Caki2 (cell line): ENCODE data around the gene GARIN3. TPM values are rescaled to one million over a fixed set of nuclear protein-coding genes. Genes with fewer than 3 reads are reported as not detected.
A peak's percentile ranks its signal among the peaks of the same experiment; 100 is the strongest.

Source experiments
- DNase-seq: peaks from one replicate; pipeline ENCODE4 v3.0.0-alpha.2; 2015; ENCODE audit warnings: low read depth
- in situ Hi-C: cut with HindIII; loops from 2 replicates; pipeline ENCODE4 v1.10.0; 2016; ENCODE audit warnings: low sequenced_read_pairs, low pct_unique_long_range_greater_than_20kb, mixed read lengths
- total RNA-seq: library from RNA; depleted of rRNA; stranded (reverse); fragments of >200 nt; shearing (Covaris generic); gene quantifications from 2 replicates; pipeline ENCODE4 v1.2.3, GENCODE V29; 2014; ENCODE audit warnings: low replicate concordance

The GARIN3 gene
- total RNA-seq, 1 experiment from 2014 or later: not detected

DNA sequence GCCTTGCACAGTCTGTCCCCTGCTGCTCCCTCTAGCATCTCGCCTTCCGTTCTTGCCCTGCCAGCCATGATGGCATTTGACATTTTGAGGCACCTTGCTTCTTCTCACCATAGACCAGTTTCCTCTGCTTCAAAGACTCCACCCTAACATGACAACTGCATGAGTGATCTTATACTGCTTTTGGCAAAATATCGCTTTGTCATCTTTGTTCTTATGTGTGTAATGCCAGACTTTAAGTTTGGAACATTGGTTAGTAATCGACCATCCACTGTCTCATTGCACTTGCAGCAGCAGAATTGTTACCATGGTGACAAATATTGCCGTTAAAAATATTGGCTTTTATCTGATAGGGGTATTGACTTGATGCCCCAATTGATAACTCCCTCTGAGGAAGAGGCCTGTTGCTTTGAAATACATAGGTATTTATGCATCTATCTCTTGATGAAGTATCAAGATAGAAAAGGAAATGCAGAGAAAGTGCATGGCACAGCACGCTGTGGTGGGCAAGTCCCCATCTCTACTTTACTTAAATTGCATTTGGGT lies 6.8 kb downstream of the GARIN3 start:
- DNase-seq: no peak
- in situ Hi-C loops: no loop called here

DNA sequence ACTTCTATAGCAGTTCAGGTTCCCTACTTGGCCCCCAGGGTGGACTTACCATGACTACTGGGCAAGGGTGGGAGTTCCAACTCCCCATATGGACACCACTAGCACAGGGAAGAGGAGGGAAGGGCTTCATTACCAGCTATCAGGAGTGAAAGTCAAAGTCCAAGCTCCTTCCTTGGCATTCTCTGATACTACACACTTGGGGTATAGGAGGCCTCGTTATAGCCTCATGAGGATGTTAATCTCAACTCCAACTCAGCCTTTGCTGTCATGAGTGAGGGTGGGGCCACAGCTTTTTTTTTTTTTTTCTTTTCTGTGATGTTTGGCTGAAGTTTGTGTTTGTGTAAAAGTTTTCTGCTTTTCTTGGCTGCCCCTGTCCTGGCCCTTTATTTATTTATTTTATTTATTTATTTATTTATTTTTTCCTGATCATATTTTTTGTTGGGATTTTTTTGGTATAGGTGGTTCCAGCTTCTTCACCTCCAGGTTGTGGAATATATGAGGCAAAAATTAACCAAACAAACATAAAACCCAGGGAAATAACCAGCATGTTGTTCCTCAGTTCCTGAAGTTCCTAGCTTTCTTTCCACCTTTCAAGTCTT lies 8.7 kb downstream of the GARIN3 start:
- DNase-seq: no peak
- in situ Hi-C loops: no loop called here

DNA sequence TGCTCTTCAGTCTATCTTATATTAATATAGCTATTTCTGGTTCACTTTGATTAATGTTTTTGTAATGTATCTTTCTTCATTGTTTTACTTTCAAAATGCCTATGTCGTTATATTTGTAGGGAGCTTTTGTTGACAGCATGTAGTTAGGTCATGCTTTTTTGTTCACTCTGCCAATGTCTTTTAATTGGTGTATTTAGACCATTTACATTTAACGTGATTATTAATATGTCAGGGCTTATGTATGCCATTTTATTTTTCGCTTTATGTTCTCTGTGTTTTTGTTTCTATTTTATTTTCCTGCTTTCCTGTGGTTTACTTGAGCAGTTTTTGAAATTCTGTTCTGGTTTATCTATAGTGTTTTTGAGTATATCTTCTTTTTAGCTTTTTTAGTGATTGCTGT lies 10.8 kb downstream of the GARIN3 start:
- in situ Hi-C loops: no loop called here
- no peak for DNase-seq

DNA sequence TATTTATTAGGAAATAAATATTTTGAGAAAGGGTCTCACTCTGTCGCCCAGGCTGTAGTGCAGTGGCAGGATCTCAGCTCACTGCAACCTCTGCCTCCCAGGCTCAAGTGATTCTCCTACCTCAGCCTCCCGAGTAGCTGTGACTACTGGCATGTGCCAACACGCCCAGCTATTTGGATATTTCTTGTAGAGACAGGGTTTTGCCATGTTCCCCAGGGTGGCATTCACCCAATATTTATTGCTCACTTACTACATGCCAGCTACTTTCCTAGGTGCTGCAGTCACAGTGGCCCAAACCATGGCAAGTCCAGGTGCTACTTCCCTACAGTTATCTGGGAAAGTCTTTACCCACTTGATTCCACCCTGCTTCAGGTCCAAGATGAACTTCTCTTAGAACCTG lies 15.1 kb downstream of the GARIN3 start:
- in situ Hi-C loops: no loop called here

DNA sequence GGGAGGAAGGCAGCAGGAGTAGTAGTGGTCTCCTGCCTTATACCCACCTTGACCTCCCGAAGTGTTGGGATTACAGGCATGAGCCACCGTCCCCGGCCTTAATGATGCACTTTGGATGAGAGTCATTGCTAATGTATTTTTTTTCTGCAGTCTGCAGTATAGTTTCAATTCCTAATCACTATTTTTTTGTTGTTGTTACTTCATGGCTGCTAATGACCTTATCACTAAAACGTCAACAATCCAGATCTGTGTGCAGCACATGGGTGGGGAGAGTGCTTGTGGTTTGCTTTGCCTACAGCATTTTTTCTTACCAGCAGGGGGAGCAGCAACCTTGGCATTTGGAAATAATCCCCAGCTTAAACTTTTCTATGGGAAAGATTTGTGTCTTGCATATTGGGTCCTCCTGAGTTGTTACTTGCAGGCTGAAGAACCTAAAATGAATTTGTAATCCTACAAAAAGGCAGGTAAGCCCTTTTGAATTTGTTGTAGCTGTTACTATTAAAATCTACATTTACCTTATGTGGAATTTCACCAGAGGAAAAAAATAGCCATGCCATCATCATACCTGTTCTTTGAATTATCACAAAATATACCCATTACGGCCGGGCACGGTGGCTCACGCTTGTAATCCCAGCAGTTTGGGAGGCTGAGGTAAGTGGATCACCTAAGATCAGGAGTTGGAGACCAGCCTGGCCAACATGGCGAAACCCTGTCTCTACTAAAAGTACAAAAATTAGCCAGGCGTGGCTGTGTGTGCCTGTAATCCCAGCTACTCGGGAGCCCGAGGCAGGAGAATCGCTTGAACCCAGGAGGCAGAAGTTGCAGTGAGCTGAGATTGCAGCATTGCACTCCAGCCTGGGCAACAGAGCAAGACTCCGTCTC lies 17.1 kb downstream of the GARIN3 start:
- in situ Hi-C loops: no loop called here
- peak; percentile 55 for DNase-seq

More for the DNA sequence above, 15.1 kb downstream of the GARIN3 start:
- no peak for DNase-seq

DNA sequence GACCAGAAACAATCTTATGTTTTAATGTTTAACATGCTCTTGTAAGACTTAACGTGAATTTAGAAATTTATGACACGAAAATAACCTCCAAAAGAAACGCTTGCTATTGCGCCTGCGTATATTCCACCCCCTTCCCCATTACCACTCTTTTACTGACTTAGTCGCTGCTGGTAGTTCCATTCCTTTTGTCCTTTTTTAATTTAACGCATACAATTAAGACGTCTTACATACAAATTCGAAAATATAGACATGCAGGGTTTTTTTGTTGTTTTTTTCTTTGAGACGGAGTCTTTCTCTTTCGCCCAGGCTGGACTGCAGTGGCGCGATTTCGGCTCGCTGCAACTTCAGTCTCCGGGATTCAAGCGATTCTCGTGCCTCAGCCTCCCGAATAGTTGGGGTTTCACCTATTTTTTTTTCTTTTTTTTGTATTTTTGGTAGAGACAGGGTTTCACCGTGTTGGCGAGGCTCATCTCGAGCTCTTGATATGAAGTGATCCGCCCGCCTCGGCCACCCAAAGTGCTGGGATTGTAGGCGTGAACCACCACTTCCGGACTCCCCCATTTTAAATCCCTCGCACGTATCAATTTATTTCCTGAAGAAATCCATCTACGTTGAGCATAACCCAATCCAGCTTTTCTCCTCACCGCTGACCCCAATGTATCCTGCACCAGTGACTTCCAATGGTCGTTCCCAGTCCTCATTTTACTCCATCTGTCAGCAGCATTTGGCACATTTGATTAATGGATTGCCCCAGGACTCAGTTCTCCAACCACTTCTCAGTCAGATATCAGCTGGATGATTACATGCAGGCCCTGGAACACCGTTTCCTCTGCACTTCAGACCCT lies 22.7 kb downstream of the GARIN3 start:
- in situ Hi-C loops: no loop called here
- DNase-seq: no peak

DNA sequence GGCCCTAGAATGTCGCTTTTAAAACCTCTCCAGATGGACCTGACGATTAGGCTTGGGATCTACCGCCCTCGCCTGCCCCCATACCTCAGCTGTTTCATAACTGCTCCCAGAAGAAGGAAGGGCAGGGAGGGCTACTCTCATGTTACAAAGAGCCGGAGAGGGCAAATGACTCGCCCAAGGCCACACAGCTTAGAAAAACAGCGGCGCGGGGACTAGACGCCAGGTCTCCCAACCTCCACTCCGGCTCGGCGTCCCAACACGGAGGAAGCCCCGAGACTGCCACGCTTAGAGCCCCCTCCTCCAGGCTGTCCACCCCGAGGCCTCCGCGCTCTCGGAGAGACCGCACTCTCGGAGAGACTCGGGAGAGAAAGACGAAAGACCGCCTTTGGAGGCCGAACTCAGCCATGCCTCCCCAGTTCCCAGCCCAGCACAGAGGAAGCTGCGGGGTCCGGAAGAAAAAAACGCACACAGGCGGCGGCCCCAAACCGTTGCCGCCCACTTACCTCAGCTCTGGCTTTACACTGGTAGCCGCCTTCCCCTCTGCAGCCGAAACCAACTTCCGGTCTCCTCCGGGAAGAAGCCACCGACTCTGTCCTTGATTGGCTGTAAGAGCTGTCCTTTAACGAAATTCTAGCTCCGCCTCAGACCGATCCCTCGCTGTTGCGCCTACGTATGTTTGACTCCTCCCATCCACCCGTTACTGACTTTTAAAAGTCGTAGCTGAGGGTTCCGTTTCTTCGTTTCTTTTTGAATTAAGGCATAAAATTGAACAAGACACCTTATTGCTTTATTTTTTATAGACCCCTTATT lies 23.5 kb downstream of the GARIN3 start, which contains the start of gene MED7:
Gene MED7, minus strand, starts transcription at position 549 of the 810 bp plus-strand sequence. CDS start 3,434 bp downstream, outside the sequence.
- in situ Hi-C loops: no loop called here

DNA sequence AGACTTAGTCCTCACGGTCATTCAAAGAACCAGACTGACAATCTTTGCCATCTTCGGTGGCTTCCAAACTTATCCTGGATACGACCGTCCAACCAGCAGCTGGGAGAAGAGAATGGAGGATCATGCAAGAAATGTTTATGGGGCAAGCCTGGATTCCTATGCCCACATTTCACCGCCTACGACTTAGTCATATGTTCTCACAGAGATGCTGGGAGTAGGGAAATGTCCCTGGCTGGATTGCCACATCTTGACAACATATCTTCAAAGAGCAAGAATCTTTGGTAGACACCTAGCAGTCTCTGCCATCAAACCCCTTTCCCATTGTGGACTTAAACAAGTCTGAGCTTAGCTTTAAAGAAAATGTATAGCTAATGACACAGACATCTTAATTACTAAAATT lies 28.4 kb downstream of the GARIN3 start:
- in situ Hi-C loops: no loop called here
- no peak for DNase-seq

More for the DNA sequence above, 23.5 kb downstream of the GARIN3 start, which contains the start of gene MED7:
- DNase-seq: peak; percentile 98

DNA sequence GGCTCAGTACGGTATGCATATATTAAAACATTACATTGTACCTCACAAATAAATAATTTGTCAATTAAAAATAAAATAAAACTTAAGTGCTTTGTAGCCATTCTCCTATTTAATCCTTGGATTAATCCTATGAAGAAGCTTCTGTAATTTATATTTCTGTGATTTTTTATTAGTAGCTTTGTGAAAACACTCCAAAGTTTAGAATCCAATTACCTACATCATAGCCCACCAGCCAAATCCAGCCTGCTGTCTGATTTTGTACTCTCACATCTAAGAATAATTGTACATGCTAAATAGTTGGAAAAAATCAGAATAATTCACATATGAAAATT lies 33.8 kb downstream of the GARIN3 start:
- in situ Hi-C loops: no loop called here
- no peak for DNase-seq

DNA sequence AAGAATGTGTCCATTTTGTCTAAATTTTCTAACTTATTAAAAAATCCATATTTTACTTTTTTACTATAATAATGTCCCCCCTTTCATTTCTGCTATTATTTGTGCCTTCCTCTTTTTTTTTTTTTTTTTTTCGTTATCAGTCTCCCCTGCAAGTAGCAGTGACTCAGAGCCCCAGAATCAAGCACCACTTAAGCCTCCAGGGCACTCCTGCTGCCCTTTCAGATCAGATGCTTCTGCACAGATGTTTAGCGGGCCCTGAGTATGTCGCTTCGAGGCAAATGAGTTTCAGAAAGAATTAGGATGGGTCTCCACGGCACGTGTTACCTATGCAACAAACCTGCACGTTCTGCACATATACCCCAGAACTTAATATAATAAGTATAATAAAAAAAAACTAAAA lies 35.1 kb downstream of the GARIN3 start:
- in situ Hi-C loops: no loop called here

DNA sequence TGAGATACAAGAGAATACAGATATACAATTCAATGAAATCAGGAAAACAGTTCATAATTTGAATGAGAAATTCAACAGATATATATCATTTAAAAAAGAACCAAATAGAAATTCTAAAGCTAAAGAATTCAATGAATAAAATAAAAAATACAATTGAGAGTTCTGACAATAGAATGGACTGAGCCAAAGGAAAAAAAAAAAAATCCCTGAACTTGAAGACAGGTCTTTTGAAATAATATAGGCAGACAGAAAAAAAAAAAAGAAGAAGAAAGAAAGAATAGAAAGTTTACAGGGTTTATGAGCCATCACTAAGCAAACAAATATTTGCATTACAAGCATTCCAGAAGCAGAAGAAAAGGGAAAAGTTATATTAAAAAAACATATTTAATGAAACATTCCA lies 44.4 kb downstream of the GARIN3 start:
- in situ Hi-C loops: no loop called here
- DNase-seq: no peak

More for the DNA sequence above, 35.1 kb downstream of the GARIN3 start:
- peak; percentile 15 for DNase-seq

DNA sequence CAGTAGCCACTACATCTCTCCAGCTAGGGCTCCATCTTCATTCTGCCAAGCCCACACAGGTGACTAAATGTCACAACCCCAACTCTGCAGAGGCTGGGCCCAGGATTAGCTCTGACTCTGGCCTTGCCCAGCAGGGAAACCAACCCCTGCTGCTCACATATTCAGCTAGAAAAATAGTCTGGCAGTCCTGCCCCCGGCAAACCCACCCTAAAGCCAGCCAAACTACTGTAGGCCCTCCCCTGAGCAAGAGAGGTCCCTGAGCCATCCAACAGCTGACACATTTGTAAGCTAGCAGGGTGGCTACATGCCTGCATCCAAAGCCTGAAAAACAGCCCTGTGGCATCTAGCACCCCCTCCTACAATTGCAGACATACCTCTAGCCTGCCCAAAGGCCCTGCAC lies 46.0 kb downstream of the GARIN3 start:
- in situ Hi-C loops: no loop called here
- no peak for DNase-seq

DNA sequence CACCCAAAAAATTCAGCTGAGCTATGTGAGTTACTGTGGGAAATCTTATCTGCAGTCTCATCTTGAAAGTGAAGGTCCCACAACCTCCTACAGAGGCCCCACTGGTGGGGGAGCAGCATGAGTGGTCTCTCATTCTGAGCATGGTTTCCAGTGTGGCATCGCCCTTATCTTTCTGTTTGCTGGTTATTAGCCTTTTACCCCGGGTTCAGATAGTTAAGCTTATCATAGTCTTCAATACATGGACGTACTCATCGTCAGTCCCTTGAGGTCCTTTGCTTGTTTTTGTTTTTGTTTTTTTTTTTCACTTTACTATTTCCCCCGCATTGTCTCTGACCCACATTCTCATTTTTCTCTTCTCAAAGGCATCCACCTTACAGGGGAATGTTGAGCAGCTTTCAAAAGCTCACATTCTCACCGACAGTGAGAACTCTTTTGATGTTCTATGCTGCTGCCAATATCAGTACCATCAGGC lies 49.5 kb downstream of the GARIN3 start:
- no peak for DNase-seq
- in situ Hi-C loops: no loop called here

DNA sequence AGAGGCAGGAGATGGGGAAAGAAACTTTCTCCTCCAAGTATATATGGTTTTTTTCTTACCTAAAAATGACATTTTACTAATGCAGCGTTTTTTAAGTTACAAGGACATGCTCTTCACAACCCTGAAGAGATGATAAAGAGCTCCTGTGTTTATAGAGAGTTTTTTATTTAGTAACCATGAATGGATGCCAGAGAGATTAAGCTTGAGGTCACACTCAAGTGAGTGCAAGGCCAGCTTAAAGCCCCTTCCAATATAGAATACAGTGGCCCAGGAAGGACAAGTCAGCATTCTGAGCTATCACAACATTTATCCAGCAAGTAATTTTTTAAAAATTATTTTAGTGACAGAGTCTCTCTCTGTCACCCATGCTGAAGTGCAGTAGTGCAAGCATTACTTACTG lies 50.6 kb downstream of the GARIN3 start:
- no peak for DNase-seq
- in situ Hi-C loops: no loop called here

DNA sequence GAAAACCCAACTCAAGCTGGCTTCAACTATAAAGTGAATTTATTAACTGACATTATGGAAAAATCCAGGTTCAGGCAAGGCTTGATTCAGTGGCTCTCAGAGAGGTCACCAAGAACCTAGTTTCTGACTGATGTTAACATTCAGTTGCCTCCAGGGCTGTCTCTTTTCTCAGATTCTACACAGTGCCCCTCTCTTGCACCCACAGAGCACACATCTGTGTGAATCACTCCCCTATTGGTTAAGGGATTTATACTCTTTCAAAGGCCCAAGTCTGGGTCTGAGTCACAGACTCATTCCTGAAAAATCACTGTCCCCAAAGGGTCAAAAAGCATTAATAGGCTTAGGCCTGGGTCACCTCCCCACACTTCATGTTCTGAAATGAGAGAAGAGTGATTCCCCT lies 51.1 kb downstream of the GARIN3 start:
- in situ Hi-C loops: no loop called here
- no peak for DNase-seq

DNA sequence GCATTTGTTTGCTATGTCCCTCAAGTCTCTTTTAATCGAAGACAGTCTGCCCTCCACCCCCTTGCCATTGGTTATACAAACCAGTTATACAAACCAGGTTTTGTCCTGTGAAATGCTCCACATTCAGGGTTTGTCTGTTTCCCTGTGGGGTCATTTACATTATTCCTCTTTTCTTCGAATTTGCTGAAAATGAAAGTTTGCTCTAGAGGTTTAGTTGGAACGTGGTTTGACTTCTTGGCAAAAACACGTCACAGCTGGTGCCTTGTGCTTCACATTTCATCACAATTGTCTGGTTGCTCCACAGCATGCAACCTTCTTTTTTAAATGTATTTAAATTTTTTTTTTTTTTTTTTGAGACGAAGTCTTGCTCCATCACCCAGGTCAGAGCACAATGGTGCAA lies 53.1 kb downstream of the GARIN3 start:
- no peak for DNase-seq
- in situ Hi-C loops: no loop called here
